Measurements from ENCODE around the gene RIN3.

- TF ChIP-seq, protein P1, sequence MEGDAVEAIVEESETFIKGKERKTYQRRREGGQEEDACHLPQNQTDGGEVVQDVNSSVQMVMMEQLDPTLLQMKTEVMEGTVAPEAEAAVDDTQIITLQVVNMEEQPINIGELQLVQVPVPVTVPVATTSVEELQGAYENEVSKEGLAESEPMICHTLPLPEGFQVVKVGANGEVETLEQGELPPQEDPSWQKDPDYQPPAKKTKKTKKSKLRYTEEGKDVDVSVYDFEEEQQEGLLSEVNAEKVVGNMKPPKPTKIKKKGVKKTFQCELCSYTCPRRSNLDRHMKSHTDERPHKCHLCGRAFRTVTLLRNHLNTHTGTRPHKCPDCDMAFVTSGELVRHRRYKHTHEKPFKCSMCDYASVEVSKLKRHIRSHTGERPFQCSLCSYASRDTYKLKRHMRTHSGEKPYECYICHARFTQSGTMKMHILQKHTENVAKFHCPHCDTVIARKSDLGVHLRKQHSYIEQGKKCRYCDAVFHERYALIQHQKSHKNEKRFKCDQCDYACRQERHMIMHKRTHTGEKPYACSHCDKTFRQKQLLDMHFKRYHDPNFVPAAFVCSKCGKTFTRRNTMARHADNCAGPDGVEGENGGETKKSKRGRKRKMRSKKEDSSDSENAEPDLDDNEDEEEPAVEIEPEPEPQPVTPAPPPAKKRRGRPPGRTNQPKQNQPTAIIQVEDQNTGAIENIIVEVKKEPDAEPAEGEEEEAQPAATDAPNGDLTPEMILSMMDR (conservative IDR thresholded peaks at IDR 0.05; ENCODE audit: low read depth, low read length) = no peak
- no peak for TF ChIP-seq EZH2 (IDR thresholded peaks at IDR 0.05; ENCODE audit: borderline replicate concordance, low read depth, low read length, poor library complexity, severe bottlenecking)
Measured at GRCh38 chr14:92658684-92659083, 145.1 kb downstream of the RIN3 start.
